ENCODE results near the gene PRKAR1A.
"Not testable (repeated sequence)": the region's sequence is repeated elsewhere in the genome, so short reads cannot be mapped to it uniquely, and the experiment has no call there.

Gene PRKAR1A

GRCh38 chr17:68579194-68579927 is 67.1 kb downstream of the PRKAR1A start:
- DNase-seq (ENCODE audit: low read depth, low spot score): no peak

GRCh38 chr17:68580236-68580770 is 68.1 kb downstream of the PRKAR1A start:
- DNase-seq (ENCODE audit: low read depth, low spot score): no peak

GRCh38 chr17:68581863-68582645 is 69.8 kb downstream of the PRKAR1A start:
- no peak for DNase-seq (ENCODE audit: low read depth, low spot score)

GRCh38 chr17:68582867-68583266 is 70.6 kb downstream of the PRKAR1A start:
- DNase-seq (ENCODE audit: low read depth, low spot score): not testable (repeated sequence)

GRCh38 chr17:68584581-68585303 is 72.5 kb downstream of the PRKAR1A start:
- DNase-seq (ENCODE audit: low read depth, low spot score): no peak

GRCh38 chr17:68585643-68586042 is 73.4 kb downstream of the PRKAR1A start:
- no peak for DNase-seq (ENCODE audit: low read depth, low spot score)

GRCh38 chr17:68587026-68587425 is 74.8 kb downstream of the PRKAR1A start:
- DNase-seq (ENCODE audit: low read depth, low spot score): no peak

- DNase-seq (ENCODE audit: low read depth, low spot score): no peak
Measured at GRCh38 chr17:68587847-68588246, 75.6 kb downstream of the PRKAR1A start.

- DNase-seq (ENCODE audit: low read depth, low spot score): no peak
Measured at GRCh38 chr17:68588362-68588761, 76.1 kb downstream of the PRKAR1A start.

- DNase-seq (ENCODE audit: low read depth, low spot score): no peak
Measured at GRCh38 chr17:68589086-68589485, 76.9 kb downstream of the PRKAR1A start.

GRCh38 chr17:68591583-68591982 is 79.4 kb downstream of the PRKAR1A start:
- DNase-seq (ENCODE audit: low read depth, low spot score): no peak

GRCh38 chr17:68592009-68592408 is 79.8 kb downstream of the PRKAR1A start:
- DNase-seq (ENCODE audit: low read depth, low spot score): no peak

- no peak for DNase-seq (ENCODE audit: low read depth, low spot score)
Measured at GRCh38 chr17:68592682-68593641, 80.7 kb downstream of the PRKAR1A start.

- DNase-seq (ENCODE audit: low read depth, low spot score): no peak
Measured at GRCh38 chr17:68594552-68594951, 82.3 kb downstream of the PRKAR1A start.

- DNase-seq (ENCODE audit: low read depth, low spot score): no peak
Measured at GRCh38 chr17:68595496-68595895, 83.3 kb downstream of the PRKAR1A start.

GRCh38 chr17:68595986-68596385 is 83.8 kb downstream of the PRKAR1A start:
- no peak for DNase-seq (ENCODE audit: low read depth, low spot score)

- DNase-seq (ENCODE audit: low read depth, low spot score): no peak
Measured at GRCh38 chr17:68596411-68596945, 84.2 kb downstream of the PRKAR1A start.

- DNase-seq (ENCODE audit: low read depth, low spot score): no peak
Measured at GRCh38 chr17:68598074-68598473, 85.8 kb downstream of the PRKAR1A start.

GRCh38 chr17:68598545-68598961 is 86.3 kb downstream of the PRKAR1A start:
- DNase-seq (ENCODE audit: low read depth, low spot score): no peak

- DNase-seq (ENCODE audit: low read depth, low spot score): no peak
Measured at GRCh38 chr17:68599091-68599490, 86.9 kb downstream of the PRKAR1A start.

Data from astrocyte of the hippocampus (primary cell).